ENCODE measurements around the gene SLC43A2. TPM values are rescaled to one million over a fixed set of nuclear protein-coding genes. Genes with fewer than 3 reads are reported as not detected.
A peak's percentile ranks its signal among the peaks of the same experiment; 100 is the strongest.

Gene SLC43A2
- total RNA-seq, 1 donor from 2014 or later, result 5.5 TPM

DNA sequence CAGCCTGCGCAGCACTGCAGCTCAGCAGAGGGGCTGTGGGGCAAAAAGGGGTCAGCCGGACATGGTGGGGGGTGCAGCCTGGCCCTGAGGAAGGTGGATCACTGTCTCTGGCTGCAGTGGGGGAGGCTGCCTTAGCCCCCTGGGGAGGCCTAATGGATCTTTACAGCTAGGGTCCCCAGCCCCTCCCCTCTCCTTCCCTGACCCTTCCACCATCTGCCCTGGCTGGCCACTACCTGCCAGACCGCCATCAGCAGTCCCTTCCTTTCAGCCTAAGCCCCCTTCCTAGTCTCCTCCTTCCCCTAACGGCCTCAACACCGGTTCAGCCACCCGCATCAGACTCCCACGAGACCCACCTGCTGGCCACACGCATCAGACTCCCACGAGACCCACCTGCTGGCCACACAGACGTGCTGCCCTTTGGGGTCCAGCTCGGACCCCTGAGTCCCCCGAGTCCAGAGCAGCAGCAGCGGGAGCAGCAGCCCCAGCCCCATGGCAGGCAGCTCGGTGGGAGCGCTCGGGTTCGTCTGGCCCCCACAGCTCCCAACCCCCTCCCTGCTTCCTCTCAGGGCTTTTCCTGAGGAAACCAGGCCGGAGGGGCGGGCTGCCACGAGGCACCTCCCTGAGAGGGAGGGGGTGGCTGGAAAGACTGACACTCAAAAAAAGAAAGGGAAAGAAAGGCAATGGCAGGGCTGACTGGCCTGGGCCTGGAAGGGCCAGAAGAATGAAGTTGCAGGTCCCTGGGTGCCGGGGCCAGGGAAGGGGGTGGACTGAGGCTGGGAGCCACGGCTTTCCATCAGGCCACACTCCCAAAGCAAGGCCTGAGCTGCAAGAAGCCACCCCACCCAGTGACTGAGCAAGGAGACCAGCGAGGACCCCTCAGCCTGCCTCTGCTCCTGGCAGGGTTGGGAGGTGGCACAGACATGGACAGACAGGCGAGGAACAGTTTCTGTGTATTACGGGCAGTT lies 16.9 kb upstream of the SLC43A2 start, which contains the start of gene SCARF1:
Gene SCARF1, minus strand, starts transcription at position 526 of the 965 bp plus-strand sequence. Its CDS starts 35 bp downstream, at position 491.
- ATAC-seq (no peak), DNase-seq (ENCODE audit: missing footprints) (peak; percentile 84)
- intact Hi-C loops (cut with DNase I), result loop anchor here (5.0 kb wide), 2 partner anchors 188 to 388 kb away; partner anchors contain the start of gene CRK

DNA sequence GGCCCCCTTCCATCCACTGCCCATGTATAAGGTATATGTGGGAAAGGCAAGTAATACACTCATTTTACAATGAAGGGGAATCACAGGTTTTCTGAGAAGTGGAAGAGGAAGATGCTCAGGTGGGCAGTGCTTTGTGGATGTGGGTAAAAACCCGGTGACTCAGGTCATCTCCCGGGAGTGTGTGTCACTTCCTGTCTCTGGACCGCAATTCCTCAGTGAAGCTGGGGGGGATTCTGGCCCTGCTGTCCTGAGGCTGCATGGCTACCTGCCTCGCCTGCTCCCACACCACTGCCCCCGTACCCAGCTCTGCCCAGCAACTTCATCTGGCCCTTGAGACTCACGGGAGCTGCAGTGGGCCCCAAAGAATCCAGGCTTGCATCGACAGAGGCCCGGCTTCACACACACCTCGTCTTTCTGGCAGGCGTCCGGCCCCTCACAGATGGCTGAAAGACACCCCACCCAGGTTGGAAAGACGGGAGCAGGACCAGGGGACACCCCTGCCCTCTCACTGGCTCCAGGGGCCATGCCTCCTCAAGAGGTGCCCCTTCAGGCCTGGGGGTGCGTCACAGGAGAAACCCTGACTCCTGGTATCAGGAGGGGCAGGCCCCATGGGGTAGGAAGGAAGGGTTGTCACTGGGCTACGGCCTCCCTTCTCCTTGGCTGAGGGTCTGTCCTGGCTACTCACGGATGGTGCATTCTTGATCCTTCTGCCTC lies 16.0 kb upstream of the SLC43A2 start:
- peak; percentile 66 for DNase-seq (ENCODE audit: missing footprints)
- intact Hi-C loops (cut with DNase I), result loop anchor here (5.0 kb wide), 2 partner anchors 187 to 387 kb away; partner anchors contain the start of gene CRK

DNA sequence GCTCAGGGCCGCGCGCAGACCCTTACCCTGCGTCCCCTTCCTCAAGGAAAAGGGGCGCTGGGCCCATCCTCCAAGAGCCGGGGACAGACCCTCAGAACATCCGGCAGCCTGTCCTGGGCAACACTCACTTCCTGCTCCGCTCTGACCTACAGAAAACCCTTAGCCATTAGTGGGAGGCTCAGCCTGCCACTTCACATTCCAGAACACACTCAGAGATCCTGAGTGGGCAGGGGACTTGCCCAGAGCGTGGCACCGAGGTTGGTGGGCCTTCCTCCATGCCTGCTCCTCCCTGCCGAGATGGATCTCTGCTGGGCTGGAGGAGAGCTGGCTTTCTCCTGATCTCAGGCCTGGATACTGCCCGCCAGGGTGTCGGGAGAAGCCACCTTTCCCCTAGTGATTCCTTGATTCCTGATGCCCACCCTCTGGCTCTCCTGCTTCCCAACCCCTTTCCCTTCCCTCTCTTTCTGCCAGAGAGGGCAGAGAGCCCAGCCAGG lies 15.4 kb upstream of the SLC43A2 start:
- peak; percentile 20 for ATAC-seq
- intact Hi-C loops (cut with DNase I), result no loop called here
- peak; percentile 63 for DNase-seq (ENCODE audit: missing footprints)

More for the DNA sequence above, 16.0 kb upstream of the SLC43A2 start:
- no peak for ATAC-seq

DNA sequence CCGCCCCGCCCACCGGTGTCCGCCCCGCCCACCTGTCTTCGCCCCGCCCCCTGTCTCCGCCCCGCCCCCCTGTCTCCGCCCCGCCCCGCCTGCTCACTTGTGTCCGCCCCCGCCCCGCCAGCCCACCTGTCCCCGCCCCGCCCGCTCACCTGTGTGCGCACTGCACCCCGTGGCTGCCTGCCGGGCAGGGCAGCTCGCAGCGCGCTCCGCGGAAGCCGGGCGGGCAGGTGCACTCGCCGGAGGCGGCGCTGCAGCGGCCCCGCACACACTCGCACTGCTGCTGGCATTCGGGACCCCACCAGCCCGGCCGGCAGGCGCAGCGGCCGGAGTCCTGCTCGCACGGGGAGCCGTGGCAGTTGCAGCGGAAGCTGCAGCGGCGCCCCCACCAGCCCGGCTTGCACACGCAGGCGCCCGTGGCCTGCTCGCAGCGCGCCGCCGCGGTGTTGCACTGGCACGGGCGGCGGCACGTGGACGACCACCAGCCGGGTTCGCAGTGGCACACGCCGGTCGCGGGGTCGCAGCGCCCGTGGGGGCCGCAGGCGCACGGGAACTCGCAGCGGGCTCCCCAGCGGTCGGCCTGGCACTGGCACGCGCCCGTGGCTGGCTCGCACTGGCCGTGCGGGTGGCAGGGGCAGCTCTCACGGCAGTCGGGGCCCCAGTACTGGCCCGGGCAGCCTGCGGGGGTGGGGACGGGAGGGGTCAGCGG lies 14.8 kb upstream of the SLC43A2 start:
- ATAC-seq, result no peak
- intact Hi-C loops (cut with DNase I), result no loop called here
- peak; percentile 73 for DNase-seq (ENCODE audit: missing footprints)

DNA sequence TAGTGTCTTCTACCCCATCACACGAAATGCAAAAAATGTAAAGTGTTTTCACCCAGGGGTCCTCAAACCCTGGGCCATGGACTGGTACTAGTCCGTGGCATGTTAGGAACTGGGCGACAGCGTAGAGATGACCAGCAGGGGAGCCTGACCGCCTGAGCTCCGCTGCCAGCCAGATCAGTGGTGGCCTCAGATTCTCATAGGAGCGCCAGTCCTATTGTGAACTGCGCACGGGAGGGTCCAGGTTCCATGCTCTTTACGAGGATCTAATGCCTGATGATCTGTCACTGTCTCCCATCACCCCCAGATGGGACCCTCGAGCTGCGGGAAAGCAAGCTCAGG lies 12.4 kb upstream of the SLC43A2 start:
- intact Hi-C loops (cut with DNase I), result no loop called here
- ATAC-seq (no peak), DNase-seq (ENCODE audit: missing footprints) (peak; percentile 37)

DNA sequence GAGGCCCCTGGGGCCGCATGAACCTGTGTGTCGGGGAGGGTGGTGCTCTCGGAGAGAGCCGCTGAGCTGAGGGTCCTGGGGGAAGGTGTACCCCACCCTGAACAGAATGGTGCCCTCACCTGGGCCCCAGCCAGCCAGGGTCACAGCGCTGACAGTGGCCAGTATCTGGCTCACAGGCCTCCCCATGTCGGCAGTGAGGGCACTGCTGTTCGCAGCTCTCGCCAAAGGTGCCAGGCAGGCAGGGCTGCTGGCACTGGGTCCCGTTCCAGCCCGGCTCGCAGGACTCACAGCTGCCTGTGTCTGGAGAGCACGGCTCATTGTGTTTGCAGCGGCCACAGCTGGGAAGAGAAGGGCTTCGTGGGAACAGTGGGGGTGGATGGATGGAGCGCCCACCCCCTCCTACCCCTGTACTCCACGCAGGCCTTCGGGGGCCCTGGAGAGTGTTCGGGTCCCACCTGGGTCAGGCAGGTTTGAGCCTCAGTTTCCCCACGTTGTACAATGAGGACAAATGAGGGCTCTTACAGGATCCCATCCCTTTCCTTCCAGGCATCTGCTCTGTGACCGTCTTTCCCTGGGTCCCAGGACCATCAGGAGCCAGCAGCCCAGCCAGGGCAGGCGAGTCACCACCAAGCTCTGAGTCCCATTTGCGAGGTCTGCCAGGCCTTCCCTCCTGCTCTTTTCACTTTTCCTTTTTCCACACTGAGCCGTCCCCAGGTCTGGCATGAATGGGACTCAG lies 11.9 kb upstream of the SLC43A2 start:
- ATAC-seq (peak; percentile 35), DNase-seq (ENCODE audit: missing footprints) (peak; percentile 65)
- intact Hi-C loops (cut with DNase I), result no loop called here

DNA sequence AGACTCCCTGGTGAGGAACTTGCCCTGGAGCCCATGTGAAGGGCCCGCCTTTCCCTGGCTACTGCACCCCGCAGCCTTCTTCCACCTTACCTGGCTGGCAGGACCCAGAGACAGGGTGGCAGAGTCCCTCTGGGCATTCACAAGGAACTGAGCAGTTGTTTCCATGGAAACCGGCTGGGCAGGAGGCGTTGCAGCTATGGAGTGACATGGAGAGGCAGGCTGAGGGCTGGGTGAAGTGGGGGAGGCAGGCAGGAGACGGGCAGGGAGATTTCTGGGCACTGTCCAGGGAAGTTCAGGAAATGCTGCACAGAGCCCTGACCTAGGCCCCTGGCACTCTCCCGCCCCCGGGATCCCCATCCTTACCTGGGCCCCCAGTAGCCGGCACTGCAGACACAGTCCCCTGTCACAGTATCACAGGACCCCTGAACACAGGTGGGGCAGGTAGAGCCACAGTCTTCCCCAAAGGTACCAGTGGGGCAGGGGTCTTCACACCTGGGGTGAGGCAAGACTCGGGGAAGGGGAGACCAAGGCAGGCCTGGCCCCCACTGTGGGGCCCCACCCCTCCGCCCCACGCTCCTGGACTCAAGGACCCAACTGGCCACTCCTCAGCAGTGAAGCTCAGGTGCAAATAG lies 11.0 kb upstream of the SLC43A2 start:
- DNase-seq (ENCODE audit: missing footprints) (peak; percentile 30), ATAC-seq (no peak)
- intact Hi-C loops (cut with DNase I), result no loop called here

DNA sequence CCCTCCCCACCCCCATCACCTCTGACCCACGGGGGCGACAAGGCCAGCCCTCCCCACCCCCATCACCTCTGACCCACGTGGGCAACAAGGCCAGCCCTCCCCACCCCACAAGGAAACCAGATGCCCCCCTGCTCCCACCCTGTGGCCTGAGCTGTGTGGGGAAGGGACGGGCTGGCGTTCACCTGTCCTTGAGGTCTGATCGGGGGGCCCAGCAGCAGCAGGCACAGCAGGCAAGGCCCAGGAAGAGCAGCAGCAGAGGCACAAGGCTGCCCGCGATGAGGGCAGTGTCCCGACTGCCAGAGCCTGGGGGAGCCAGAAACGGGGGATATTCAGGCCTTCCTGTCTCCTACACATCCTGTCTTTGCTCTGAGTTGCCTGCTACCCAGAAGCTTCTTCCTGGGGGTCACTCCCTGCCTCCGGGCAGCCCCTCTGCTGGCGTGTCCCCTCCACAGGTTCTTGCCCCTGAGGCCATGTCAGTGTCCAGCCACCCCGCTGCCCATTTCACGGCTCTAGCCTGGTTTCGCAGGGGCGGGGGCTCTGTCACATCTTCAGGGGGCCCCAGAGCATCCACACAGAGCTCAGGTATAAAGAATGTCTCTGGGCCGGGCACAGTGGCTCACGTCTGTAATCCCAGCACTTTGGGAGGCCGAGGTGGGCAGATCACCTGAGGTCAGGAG lies 10.1 kb upstream of the SLC43A2 start:
- DNase-seq (ENCODE audit: missing footprints) (peak; percentile 39), ATAC-seq (no peak)
- intact Hi-C loops (cut with DNase I), result no loop called here

DNA sequence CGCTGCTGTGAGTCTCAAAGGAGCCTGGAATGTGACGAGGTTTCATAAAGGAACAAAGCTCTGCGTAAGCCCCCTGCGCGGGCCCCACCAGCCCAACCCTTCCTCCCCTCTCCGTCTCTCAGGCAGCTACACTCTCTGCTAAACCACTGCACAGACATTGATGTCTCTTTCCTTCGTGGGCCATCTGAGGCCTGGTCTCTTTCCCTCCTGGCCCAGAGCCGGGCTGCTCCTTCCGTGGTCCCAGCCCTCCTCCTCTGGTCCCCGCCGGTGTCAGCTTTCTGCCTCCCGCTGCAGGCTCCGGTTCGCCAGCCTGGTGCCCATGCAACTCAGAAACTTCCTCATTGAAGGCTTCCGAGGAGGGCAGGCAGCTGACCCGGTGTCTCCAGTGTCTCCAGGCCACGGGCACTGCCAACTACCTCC lies 9.5 kb upstream of the SLC43A2 start:
- ATAC-seq (no peak), DNase-seq (ENCODE audit: missing footprints) (peak; percentile 62)
- intact Hi-C loops (cut with DNase I), result no loop called here

DNA sequence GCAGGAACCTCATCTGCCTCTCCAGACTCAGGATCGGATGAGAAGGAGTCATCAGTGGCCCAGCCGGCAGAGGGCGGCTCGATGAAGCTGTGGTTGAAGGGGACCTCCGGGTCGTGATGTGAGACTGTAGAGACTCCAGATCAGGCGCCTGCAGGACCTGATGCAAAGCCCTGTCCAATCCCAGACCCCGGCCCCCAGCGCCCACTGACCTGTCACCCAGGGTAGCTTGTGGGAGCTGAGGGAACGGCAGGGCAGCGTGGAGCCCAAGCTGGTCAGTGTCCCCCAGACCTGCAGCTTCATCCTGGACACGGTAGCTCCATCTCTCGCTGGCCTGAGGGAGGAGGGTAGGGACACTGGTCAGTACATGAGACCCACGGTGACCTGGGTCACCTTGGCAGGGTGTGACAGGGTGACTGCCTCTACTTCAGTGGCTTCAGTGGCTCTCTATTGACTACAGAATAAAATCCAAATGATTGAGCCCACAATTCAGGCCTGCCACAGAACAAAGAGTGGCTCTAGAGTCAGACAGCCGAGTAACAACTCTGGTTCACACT lies 8.2 kb upstream of the SLC43A2 start:
- ATAC-seq, result no peak

DNA sequence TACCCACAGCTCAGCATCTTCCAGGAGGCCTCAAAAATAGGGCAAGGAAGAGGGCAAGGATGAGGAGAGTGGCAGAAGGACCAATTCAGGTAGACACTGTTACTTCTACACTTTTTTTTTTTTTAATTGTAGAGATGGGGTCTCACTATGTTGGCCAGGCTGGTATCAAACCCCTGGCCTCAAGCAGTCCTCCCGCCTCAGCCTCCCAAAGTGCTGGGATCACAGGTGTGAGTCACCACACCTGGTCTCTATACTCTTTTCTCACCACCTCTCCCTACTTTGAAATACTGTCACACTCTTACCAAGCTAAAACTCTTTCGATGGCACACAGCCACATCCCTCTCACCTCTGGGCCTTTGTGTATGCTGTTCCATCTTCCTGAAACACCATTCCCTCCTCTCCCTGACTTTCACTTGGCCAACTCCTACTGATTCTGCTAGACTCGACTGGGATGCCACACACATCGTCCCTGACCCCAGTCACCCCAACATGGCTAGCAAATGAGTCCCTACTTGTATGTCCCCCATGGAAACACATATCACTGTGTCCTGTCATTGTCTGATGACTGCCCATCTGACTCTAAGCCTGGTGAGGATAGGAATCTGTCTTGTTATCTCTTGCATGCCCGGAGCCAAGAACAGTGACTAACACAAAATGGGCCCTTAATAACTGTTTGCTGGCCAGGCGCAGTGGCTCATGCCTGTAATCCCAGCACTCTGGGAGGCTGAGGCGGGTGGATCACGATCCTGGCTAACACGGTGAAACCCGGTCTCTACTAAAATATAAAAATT lies 7.2 kb upstream of the SLC43A2 start:
- intact Hi-C loops (cut with DNase I), result no loop called here

More for the DNA sequence above, 8.2 kb upstream of the SLC43A2 start:
- DNase-seq (ENCODE audit: missing footprints), result peak; percentile 52
- intact Hi-C loops (cut with DNase I), result no loop called here

DNA sequence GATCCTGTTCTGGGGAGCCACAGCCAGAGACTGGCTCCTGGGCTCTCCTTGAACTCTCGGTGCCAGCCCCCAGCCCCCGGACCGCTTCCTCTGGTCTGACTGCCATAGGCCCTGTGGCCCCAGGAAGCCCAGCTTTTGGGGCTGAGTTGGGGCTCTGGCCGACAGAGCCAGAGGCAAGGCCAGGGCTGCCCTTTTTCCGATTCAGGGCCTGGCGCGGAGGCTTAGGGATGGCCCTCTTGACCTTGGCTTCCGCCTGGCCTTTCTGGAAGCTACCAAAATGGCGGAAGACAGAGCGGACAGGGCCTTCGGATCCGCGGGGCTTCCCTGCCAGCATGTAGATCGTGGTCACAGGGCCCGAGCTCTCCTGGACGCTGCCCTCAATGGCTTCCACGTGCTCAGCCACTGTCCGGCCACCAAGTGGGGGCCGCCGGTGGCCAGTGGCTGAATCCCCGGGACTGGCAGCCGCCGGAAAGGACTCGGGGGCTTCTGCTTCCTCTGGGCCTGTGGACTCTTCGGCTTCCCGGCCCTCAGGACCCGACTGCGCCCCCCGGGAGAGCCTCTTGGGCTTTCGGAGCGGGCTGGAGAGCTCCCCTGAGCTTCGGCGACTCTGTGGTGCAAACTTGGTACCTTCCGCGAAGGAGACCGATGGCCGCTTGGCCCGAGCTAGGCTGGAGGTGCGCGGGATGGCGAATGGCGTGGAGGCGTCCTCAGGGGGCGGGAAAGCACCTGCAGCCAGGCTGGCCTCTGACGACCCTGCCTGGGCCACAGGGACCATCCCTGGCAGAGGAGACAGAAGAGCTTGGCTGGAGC lies 6.4 kb upstream of the SLC43A2 start:
- no peak for ATAC-seq
- intact Hi-C loops (cut with DNase I), result no loop called here

More for the DNA sequence above, 7.2 kb upstream of the SLC43A2 start:
- ATAC-seq, result no peak
- DNase-seq (ENCODE audit: missing footprints), result peak; percentile 17

DNA sequence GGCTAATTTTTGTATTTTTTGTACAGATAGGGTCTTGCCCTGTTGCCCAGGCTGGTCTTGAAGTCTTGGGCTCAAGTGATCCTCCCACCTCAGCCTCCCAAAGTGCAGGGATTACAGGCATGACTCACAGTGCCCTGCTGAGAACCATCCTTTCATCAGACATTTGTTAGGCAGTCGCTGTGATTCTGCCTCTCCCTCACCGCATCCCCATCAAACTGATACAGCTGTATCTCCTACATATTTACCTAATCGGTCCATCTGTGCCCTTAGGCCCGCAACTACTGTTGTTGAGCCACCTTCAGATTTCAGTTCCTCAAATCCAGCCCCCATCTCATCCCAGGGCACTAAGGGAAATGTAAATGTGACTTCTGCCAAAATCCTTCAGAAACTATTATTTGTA lies 2.0 kb upstream of the SLC43A2 start:
- no peak for DNase-seq (ENCODE audit: missing footprints)
- no peak for ATAC-seq
- intact Hi-C loops (cut with DNase I), result no loop called here

More for the DNA sequence above, 6.4 kb upstream of the SLC43A2 start:
- DNase-seq (ENCODE audit: missing footprints), result peak; percentile 64

DNA sequence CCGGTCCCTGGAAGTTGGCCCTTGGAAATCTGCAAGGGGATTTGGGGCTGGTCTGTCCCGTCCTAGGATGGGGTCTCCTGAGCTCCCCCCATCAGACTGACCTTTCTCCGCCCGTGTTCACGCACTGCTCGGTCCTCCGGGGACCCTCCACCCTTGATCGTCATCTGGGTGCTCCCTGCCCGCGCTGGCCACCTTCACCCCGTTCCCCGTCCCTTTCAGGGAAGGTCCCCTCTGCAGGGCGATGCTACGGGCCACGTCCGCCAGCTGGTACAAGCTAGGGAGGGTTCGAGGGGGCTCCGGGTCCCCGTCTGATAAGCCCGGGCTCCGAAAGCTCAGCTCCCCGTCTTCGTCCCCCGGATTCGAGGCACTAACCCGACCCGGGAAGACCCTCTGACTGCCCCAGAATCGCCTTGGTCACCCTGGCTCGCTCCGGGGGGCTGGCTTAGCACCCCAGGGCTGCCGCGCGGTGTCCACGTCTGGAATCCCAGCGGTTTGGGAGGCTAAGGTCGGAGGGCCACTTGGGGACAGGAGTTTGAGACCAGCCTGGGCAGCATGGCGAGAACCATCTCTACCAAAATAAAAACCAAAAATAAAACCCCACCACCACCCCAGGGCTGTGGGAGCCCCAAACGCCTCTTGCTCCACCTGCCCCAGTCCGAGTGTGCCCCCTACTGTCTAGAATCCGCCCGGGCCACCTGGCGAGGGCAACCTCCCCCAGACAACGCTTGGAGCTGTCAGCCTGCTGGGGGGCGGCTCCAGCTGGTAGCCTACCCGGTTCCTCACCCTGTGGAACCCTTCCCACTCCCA lies 1.1 kb upstream of the SLC43A2 start:
- ATAC-seq (peak; percentile 30), DNase-seq (ENCODE audit: missing footprints) (peak; percentile 89)
- intact Hi-C loops (cut with DNase I), result loop anchor here (1.0 kb wide), 1 partner anchor 55 kb away; no protein-coding TSS in a partner anchor
